ENCODE data around the gene PEPD.
"Not testable (repeated sequence)": the region's sequence is repeated elsewhere in the genome, so short reads cannot be mapped to it uniquely, and the experiment has no call there.

Gene PEPD

GRCh38 chr19:33521480-33522370, at the start of gene PEPD:
PEPD (minus strand) TSS chr19:33521791; CDS start chr19:33521760, 31 bp downstream.
- DNase-seq: peak; percentile 90

DNA sequence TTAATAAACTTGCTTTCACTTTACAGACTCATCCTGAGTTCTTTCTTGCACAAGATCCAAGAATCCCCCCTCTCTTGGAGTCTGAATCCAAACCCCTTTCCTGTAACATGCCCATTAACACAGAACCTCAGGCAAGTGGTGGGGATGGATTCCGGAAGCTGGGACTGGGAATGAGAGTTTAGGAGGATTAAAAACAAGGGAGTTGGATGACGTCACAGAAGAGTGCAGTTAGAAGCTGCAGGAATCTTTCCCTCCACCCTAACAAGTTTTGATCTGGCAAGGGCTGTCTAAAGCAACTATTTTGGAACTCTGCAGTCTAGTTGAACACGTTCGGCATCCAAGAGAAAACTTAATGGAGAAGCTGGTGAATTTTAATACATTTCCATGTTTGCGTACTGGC, 48.2 kb upstream of the PEPD start:
- no peak for DNase-seq

- DNase-seq: no peak
Observed at GRCh38 chr19:33568706-33569105, 47.1 kb upstream of the PEPD start.

DNA sequence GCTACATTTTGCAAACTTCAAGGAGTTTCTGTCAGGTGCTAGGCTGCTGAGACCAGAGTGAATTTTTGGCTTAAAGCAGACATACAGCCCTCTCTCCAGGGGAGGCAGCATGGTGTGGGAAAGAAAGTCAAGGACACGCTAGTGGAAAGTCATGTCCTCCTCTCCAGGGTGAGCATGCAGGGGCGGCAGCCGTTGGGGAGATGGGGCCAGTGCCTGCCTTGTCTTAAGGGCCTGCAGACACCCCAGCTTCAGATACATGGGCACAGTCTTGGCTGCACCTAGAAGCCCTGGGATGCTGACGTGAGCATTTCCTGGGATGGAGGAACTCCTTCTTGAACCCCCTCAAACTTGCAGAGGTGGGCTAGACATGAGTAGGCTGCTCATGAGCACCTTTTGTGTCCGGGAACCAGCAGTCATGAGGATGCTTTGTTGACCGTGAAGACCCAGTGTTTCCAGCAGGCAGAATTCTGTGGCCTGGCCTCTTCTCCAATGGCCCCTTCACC, 43.3 kb upstream of the PEPD start:
- no peak for DNase-seq

- DNase-seq: no peak
Observed at GRCh38 chr19:33562636-33563035, 41.0 kb upstream of the PEPD start.

DNA sequence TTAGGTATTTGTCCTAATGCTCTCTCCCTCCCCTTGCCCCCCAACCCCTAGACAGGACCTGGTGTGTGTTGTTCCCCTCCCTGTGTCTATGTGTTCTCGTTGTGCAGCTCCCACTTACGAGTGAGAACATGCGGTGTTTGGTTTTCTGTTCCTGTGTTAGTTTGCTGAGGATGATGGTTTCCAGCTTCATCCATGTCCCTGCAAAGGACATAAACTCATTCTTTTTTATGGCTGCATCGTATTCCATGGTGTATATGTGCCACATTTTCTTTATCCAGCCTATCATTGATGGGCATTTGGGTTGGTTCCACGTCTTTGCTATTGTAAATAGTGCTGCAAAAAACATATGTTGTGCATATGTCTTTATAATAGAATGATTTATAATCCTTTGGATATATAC, 40.1 kb upstream of the PEPD start:
- not testable (repeated sequence) for DNase-seq

GRCh38 chr19:33561261-33561660, 39.7 kb upstream of the PEPD start:
- no peak for DNase-seq

DNA sequence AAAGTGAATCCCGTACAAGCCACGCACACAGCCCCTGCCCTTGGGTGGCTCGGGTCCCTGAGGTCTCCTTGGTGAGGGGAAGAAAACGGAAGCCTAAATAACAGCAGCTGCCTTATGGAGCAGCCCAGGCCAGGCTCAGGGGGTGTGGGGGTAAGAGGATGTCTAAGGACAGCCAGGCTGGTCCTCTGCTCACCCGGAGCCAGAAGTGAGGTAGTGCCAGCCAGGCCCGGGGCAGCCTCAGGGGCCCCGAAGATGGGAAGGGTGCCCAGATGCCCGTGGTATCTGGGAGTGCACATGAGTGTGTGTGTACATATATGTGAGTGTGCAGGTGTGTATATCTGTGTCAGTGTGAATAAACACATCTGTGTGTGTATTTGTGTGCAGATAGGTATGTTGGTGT, 38.4 kb upstream of the PEPD start:
- DNase-seq: no peak

DNA sequence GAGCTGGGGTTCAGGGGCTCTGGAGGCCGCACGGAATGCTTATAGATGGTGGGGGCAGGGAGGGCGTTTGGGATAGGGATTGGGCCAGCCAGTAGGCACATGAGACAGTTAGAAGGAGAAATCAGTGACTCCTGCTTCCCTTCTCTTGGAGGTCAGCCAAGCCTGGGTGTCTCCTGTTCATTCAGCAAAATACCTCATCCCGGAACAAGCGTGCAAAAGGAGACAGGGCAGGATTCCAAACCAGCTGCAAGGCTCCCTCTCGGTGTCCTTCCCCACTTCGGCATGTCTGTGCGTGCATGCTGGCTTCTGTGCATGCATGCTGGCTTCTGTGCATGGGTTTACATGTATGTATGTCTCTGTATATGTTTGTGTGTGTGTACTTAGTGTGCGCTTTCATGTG, 37.3 kb upstream of the PEPD start:
- peak; percentile 73 for DNase-seq

GRCh38 chr19:33558151-33558550, 36.6 kb upstream of the PEPD start:
- no peak for DNase-seq

DNA sequence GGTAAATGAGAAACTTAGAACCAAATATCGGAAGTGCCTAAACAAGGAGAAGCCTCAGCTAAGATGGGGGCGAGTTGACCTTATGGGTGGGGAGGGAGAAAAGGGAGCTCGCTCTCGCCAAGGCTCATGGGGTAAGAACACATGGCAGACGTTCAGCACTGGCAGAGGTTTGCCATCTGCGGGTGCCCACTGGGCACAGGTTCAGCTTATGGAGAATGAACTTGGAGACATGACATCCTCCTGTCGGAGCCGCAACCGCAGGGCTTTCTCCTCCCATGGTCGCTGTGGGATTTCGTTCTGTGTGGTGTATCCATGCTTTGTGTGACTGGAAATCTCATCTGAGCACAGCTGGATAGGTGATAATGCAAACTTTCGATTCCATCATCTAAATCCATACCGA, 36.1 kb upstream of the PEPD start:
- no peak for DNase-seq

DNA sequence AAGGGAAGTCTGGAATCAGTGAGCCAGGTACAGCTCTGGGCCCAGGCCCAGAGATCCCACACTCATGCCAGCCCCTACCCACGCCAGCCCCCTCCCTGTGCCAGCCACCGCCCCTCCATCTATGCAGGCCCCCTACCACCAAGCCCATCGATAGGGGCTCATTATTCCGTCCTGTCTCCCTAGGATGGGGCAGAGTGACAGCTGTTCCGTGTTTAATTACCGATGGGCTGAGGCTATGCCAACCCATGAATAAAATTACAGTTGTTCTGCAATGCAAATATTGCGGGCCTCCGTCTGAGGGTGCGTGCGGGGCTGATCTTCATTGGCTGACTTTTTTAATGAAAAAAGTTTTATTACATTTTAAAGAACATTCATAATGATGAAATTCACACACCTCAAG, 35.6 kb upstream of the PEPD start:
- DNase-seq: no peak

DNA sequence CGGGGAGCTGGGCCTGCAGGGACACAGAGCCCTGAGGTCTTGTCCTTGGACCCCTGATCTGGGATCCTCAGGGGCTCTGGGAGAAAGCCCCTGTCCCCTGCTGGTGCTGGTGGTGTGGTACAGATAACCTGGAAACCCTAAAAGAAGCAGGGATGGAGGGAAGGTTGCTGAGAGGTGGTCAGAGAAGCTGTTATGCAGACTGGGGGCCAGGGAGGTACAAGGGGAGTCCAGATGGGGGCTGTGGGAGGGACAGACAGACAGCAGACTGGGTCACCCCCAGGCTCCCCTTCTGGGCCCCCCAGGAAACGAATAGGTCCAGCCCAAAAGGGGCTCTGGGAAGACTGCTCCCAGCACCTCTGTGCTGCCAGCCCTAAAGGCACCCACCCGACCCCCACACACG, 34.7 kb upstream of the PEPD start:
- DNase-seq: no peak

GRCh38 chr19:33555726-33556125, 34.1 kb upstream of the PEPD start:
- DNase-seq: not testable (repeated sequence)

DNA sequence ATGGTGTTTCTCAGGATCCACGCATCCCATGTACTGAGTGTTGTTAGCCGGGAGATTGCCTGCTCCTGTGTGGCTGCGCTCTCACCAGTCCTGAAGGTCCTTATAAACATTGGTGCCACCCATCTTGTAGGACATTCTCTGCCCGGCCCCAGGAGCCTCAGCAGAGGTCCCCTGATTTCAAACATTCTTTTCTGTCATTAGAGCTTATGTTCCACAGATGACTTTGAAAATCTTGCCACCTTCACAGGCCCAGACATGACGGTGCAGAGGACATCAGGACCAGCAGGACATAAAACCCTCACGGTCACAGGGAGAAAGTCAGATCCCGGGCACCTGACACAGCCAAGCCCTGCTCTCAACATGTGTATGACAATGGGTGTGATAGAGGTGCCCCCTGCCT, 33.2 kb upstream of the PEPD start:
- no peak for DNase-seq

GRCh38 chr19:33554391-33554790, 32.8 kb upstream of the PEPD start:
- DNase-seq: no peak

DNA sequence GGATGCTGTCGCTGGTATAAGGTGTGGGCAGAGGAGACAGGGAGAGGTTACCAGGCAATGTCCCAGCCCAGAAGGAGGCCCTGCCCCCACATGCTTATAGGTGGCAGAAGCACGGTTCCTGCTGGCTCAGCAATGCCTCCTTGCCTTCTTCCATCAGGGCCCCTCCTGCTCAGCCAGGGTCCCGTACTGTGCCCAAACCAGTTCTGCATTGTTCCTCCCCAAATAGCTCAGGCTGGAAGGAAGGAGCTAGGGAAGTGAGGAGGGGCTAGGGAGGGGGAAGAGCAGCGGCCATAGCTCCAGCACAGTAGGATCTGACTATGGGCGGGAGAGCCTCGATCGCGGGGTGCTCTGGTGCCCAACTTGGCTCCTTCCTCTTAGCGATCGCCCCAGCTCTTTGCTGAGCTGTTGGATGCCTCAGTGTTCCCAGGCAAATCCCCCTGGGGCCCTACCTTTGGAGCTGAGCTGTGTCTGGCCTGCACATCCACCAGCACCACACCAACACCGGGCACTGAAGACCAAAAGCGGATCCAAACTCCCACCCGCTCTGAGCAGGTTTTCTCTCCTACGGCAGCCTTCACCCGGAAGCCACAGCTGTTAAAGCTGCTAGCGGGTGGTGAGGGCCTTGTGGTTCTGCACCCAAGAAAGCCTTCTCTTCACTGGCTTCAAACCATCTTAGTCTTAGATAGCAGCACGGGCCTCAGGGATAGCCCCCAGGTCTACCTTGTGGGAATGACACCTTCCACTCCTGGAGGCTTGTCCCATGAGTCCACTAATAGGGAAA, 32.1 kb upstream of the PEPD start:
- no peak for DNase-seq

DNA sequence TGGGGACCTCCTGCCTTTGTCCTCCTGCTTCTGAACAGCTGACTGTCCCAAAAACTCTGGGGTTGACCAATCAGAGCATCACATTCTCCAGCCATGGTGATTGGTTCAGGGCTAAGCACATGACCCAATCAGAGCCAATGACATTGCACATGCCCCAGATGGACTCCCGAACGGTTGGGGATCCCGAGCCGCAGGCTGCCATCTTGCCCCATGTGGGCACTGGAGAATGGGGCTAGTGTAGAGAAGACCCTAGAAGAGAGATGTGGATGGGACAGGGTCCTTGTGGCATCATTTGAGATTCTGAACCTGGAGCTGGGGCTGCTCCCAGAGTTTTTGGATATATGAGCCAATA, 31.3 kb upstream of the PEPD start:
- DNase-seq: no peak

GRCh38 chr19:33552191-33552927, 30.8 kb upstream of the PEPD start:
- no peak for DNase-seq

DNA sequence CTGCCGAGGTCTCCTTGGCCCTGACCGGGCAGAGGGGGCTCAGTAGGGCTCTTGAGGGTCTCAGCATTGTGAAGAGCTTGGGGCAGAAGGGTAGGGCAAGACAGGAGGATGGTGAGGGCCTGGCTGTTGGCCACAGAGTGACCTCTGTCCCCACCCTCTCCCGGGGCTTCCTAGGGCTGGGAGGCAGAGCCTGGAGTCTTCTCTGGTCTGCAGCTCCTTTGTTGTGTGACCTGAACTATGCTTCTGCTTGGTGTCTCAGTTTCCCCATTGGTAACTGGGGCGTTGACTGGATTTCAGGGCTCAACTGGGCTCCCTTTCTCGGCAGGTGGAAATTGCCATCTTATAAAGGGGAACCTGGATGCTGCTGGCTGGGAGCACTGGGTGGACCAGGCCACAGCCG, 30.1 kb upstream of the PEPD start:
- no peak for DNase-seq

DNA sequence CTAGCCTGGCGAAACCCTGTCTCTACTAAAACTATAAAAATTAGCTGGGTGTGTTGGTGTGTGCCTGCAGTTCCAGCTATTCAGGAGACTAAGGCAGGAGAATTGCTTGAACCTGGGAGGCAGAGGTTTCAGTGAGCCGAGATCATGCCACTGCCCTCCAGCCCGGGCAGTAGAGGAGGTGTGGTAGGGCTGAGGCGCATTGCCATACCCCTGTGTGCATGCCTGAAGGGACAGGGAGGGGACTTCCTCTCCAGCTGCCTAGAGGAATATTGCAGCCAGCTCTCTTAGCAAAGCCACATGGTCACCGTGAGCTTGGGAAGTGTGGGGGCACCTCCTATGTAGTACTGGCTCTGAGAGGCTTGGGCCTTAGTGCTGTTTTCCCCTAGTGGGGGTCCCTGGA, 29.2 kb upstream of the PEPD start:
- no peak for DNase-seq

DNA sequence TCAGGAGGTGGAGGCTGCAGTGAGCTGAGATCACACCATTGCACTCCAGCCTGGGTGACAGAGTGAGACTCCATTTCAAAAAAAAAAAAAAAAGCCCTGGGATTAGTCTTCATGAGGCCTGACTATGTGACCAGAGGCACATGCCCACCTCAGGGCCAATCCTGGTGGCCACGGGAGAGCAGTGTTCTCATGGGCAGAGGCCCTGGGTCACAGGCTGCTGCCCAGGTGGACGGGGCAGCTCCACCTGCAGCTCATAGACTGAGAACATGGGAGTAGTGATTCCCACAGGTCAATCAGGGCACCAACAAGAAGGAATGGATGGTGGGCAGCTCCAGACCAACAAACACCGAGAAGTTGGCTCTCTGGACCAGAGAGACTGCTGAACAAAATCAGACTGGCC, 26.1 kb upstream of the PEPD start:
- no peak for DNase-seq

DNA sequence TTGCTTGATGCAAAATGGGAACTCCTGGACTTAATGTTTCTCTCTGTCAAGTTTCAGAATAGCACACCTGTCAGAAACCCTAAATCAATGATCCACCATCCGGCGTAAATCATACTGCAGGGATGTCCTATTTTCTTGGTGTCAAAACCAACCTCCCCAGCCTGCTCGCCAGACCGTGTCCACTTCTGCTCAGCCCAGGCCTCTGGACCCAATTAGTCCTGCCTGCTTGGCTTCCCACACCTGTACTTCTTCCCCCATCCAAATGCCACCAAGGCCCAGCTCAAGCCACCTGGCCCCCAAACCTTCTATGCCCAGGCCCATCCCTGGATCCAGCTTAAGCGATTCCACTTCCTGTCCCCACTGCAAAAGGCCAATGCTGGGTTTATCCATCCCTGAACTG, 25.1 kb upstream of the PEPD start:
- DNase-seq: no peak
